Gastroesophageal sphincter (tissue), 3 donors: ENCODE data around the gene GRID1.

Experiments
- CTCF ChIP-seq, 4 experiments: fragments of 200-600 bp in 2 of 4; fragments of 450-650 bp in 2 of 4; sonication (generic) in 1 of 4; IDR thresholded peaks; one replicate each; pipeline ENCODE4 v1.5.1; 2017 to 2019; ENCODE audit warnings: antibody characterized with exemption in 4 of 4, mild to moderate bottlenecking in 2 of 4, moderate library complexity in 2 of 4
- EP300 ChIP-seq: sonication (generic); formaldehyde crosslinking; IDR thresholded peaks from one replicate; pipeline ENCODE4 v1.6.1; 2017; ENCODE audit warnings: antibody characterized with exemption, mild to moderate bottlenecking
- POLR2A ChIP-seq, 2 donors: fragments of 450-650 bp; IDR thresholded peaks; one replicate each; pipeline ENCODE4 v1.6.1; 2017; ENCODE audit warnings: antibody characterized with exemption in 2 of 2, mild to moderate bottlenecking in 2 of 2, moderate library complexity in 1 of 2

- TF ChIP-seq CTCF (IDR thresholded peaks at IDR 0.05) (no peak), EP300 (no peak), POLR2A (IDR thresholded peaks at IDR 0.05) (no peak)
These were observed 475.1 kb downstream of the GRID1 start for GRCh38 chr10:85891472-85891871.
